Fibroblast of lung (primary cell): Measurements from ENCODE around the gene DOK6.

Source experiments
- EZH2 ChIP-seq: IDR thresholded peaks from 2 replicates; pipeline ENCODE4 v1.5.1; 2012; ENCODE audit warnings: low read length, control low read depth, mild to moderate bottlenecking; ENCODE audit errors: missing control alignments
- TF ChIP-seq, protein P1 (sequence below), 2 donors: IDR thresholded peaks in 1 of 2; conservative IDR thresholded peaks in 1 of 2; 1 replicate in 1 of 2; 2 replicates in 1 of 2; pipeline ENCODE4 v1.5.1; 2011 to 2012; ENCODE audit warnings: low read length in 2 of 2, control low read depth in 1 of 2, inconsistent platforms in 1 of 2, low read depth in 1 of 2, mild to moderate bottlenecking in 1 of 2

DNA sequence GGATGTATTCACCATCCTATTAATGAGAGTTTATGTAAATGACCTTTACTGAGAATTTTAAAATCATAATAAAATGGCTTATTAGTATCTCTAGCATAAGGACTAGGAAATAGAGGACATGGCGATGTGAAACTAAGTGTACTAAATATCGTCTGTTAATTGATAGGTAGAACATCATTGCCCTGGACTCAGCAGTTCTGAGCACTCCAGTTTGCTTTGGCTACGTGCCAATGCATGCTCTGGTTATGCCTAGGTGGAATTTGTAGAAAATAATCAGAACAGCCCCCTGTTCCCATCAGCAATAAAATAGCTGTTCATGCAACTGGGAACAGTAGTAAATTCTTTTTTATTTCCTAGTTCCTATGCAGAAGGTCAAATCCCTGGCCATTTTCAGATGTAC lies 247.8 kb downstream of the DOK6 start:
- TF ChIP-seq, protein P1, sequence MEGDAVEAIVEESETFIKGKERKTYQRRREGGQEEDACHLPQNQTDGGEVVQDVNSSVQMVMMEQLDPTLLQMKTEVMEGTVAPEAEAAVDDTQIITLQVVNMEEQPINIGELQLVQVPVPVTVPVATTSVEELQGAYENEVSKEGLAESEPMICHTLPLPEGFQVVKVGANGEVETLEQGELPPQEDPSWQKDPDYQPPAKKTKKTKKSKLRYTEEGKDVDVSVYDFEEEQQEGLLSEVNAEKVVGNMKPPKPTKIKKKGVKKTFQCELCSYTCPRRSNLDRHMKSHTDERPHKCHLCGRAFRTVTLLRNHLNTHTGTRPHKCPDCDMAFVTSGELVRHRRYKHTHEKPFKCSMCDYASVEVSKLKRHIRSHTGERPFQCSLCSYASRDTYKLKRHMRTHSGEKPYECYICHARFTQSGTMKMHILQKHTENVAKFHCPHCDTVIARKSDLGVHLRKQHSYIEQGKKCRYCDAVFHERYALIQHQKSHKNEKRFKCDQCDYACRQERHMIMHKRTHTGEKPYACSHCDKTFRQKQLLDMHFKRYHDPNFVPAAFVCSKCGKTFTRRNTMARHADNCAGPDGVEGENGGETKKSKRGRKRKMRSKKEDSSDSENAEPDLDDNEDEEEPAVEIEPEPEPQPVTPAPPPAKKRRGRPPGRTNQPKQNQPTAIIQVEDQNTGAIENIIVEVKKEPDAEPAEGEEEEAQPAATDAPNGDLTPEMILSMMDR (conservative IDR thresholded peaks at IDR 0.05 in 1 of 2, IDR thresholded peaks at IDR 0.05 in 1 of 2; ENCODE audit: low read depth in 1 of 2, low read length in 2 of 2) = no peak
- no peak for TF ChIP-seq EZH2
